HEK293T (cell line): Measurements from ENCODE around the gene SLC35F5.

Experiments used
- ARNT ChIP-seq: fragments of 450-650 bp; IDR thresholded peaks from 2 replicates; pipeline ENCODE4 v1.6.1; 2017; ENCODE audit warnings: mild to moderate bottlenecking
- ELF4 ChIP-seq: fragments of 450-650 bp; IDR thresholded peaks from 2 replicates; pipeline ENCODE4 v1.6.1; 2017; ENCODE audit warnings: antibody characterized with exemption
- FOXA1 ChIP-seq: fragments of 450-650 bp; IDR thresholded peaks from 2 replicates; pipeline ENCODE4 v1.6.1; 2016; ENCODE audit warnings: mild to moderate bottlenecking
- FOXK2 ChIP-seq: fragments of 450-650 bp; IDR thresholded peaks from 2 replicates; pipeline ENCODE4 v1.6.1; 2016; ENCODE audit warnings: mild to moderate bottlenecking
- SP1 ChIP-seq: fragments of 450-650 bp; IDR thresholded peaks from 2 replicates; pipeline ENCODE4 v1.6.1; 2017
- ZNF384 ChIP-seq: fragments of 450-650 bp; IDR thresholded peaks from 2 replicates; pipeline ENCODE4 v1.6.1; 2016

DNA sequence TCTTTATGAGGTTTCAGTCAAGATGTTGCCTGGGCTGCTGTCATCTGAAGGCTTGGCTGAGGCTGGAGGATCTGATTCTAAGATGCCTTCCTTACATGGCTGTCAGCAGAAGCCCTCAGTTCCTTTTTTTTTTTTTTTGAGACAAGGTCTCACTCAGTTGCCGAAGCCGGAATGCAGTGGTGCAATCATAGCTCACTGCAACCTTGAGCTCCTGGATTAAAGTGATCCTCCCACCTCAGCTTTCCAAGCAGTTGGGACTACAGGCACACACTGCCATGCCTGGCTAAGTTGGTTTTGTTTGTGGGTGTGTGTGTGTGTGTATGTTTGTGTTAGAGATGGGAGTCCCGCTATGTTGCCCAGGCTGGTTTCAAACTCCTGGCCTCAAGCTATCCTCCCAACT lies 13.1 kb upstream of the SLC35F5 start:
- no peak for TF ChIP-seq ZNF384
- no peak for TF ChIP-seq SP1
- no peak for TF ChIP-seq ARNT
- no peak for TF ChIP-seq ELF4
- TF ChIP-seq FOXK2, result no peak
- TF ChIP-seq FOXA1, result no peak
